CD4-positive, alpha-beta T cell treated with Interleukin-1 beta for 1 hour (primary cell): ENCODE measurements around the gene GHITM.

Experiments used
- DNase-seq, 2 donors: peaks; one replicate each; pipeline ENCODE4 v3.0.0-alpha.2; 2020 to 2022

GHITM gene

DNA sequence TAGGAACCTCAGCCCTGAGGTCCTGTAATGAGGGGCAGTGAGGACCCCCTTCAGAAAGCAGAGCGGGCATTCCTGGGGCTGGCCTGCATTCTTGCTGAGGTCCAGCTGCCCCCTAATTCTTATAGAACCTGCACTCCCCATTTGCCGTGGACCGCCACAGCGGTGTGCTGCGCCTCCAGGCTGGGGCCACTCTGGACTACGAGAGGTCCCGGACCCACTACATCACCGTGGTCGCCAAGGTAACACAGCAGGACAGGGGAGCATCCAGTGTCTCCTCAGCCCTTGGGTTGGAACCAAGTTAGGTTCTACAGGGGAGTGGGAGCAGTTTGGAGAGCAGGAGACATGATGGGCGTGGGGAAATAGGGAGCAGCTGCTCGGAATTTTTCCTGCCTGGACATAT, 62.4 kb downstream of the GHITM start:
- DNase-seq = no peak

DNA sequence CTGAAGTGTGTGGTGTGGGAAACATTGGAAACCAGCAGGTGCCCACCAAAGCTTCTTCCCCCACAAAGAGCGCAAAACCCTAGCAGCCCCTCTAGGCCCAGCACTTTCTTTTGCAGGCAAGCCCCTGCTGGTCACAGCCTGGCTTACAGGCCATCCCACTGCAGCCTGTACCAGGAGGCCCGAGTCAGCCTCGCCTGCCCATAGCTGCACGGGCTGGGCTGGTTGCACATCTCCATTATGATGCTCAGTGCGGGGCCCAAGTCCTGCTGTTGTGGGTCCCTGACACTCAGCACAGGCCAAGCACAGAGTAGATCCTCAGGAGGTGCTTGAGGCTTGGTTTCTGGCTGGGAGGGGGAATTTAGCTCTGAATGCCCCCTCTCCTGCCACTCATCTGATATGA, 63.0 kb downstream of the GHITM start:
- no peak for DNase-seq
